Endothelial cell of umbilical vein (primary cell): ENCODE measurements around the gene HELZ2. TPM values are rescaled to one million over a fixed set of nuclear protein-coding genes. Genes with fewer than 3 reads are reported as not detected.

Source experiments
- BruUV-seq: library from RNA; stranded (reverse); fragments of 400-500 nt; replicated peaks from 2 replicates; lab custom pipeline; 2021; lab: Mats Ljungman, UMichigan
- CTCF ChIA-PET: fragments of 300-600, 350-600 bp; sonication (Branson Sonifier 250); formaldehyde crosslinking; loops from one replicate; lab custom pipeline; 2021; ENCODE audit warnings: antibody characterized with exemption, inconsistent platforms; lab: Charles Lee
- POLR2A ChIA-PET: fragments of 300-600, 350-600 bp; sonication (Branson Sonifier 250); formaldehyde crosslinking; loops from one replicate; lab custom pipeline; 2021; ENCODE audit warnings: antibody characterized with exemption, inconsistent platforms; lab: Charles Lee
- DNase-seq: peaks from one replicate; pipeline ENCODE4 v3.0.0-alpha.2; 2011; ENCODE audit warnings: low read depth, low spot score
- FAIRE-seq: peaks from 2 replicates; lab custom pipeline; 2011; peaks lifted over from hg19 to GRCh38; lab: Jason Lieb, UNC
- H2AFZ ChIP-seq: 2 replicates; pipeline ENCODE4 v1.6.0; 2012; ENCODE audit warnings: low read depth, low read length, control low read depth, inconsistent platforms
- H3K27ac ChIP-seq: 2 replicates; pipeline ENCODE4 v1.5.1; 2011; ENCODE audit warnings: low read depth, mild to moderate bottlenecking, control low read depth, low read length, moderate library complexity; ENCODE audit not compliant: insufficient read depth
- H3K27me3 ChIP-seq, 2 experiments: 2 replicates each; pipeline versions ENCODE4 v1.6.0 to v1.6.1; 2011; ENCODE audit warnings: low read length in 2 of 2, mixed read lengths in 1 of 2; ENCODE audit not compliant: control insufficient read depth in 2 of 2, insufficient read depth in 2 of 2
- H3K36me3 ChIP-seq, 2 experiments: 2 replicates in 1 of 2; 3 replicates in 1 of 2; pipeline ENCODE4 v1.5.1; 2011; ENCODE audit warnings: low read length in 2 of 2, mild to moderate bottlenecking in 1 of 2, moderate library complexity in 1 of 2; ENCODE audit not compliant: control insufficient read depth in 2 of 2, insufficient read depth in 2 of 2; ENCODE audit errors: extremely low read depth in 1 of 2
- H3K4me1 ChIP-seq: 3 replicates; pipeline ENCODE4 v1.5.1; 2011; ENCODE audit warnings: mild to moderate bottlenecking, low read length; ENCODE audit not compliant: control insufficient read depth, insufficient read depth; ENCODE audit errors: extremely low read depth
- H3K4me2 ChIP-seq: 2 replicates; pipeline ENCODE4 v1.6.1; 2011; ENCODE audit warnings: low read length, control low read depth, mixed read lengths; ENCODE audit not compliant: insufficient read depth
- H3K4me3 ChIP-seq, 3 experiments: fragments of 200-600 bp in 1 of 3; sonication (generic), shearing (Covaris generic) in 1 of 3; replicated peaks in 1 of 3; 2 replicates each; pipeline ENCODE4 v1.5.1; 2011 to 2016; ENCODE audit warnings: control low read depth in 3 of 3, low read length in 3 of 3, mild to moderate bottlenecking in 2 of 3, inconsistent platforms in 1 of 3, low read depth in 1 of 3, moderate library complexity in 1 of 3; ENCODE audit not compliant: insufficient read depth in 1 of 3
- H3K79me2 ChIP-seq: 2 replicates; pipeline ENCODE4 v1.6.0; 2012; ENCODE audit warnings: low read length, inconsistent platforms; ENCODE audit not compliant: control insufficient read depth, insufficient read depth
- H3K9ac ChIP-seq: replicated peaks from 2 replicates; pipeline ENCODE3; 2011; ENCODE audit warnings: low read length, control low read depth; ENCODE audit not compliant: insufficient read depth; ENCODE audit errors: extremely low read depth
- H3K9me1 ChIP-seq: replicated peaks from 3 replicates; pipeline ENCODE4 v1.6.0; 2011; ENCODE audit warnings: mild to moderate bottlenecking, low read length; ENCODE audit not compliant: control insufficient read depth, insufficient read depth; ENCODE audit errors: extremely low read depth
- H3K9me3 ChIP-seq: replicated peaks from 2 replicates; pipeline ENCODE4 v1.5.1; 2012; ENCODE audit warnings: low read length, inconsistent platforms; ENCODE audit not compliant: control insufficient read depth, insufficient read depth
- H4K20me1 ChIP-seq: replicated peaks from 2 replicates; pipeline ENCODE3; 2011; ENCODE audit warnings: mild to moderate bottlenecking, low read length; ENCODE audit not compliant: control insufficient read depth, insufficient read depth; ENCODE audit errors: extremely low read depth
- CTCF ChIP-seq, 2 donors: IDR thresholded peaks; 1 replicate in 1 of 2; 2 replicates in 1 of 2; pipeline ENCODE4 v1.5.1; 2011; ENCODE audit warnings: low read length in 2 of 2, mild to moderate bottlenecking in 2 of 2, moderate library complexity in 2 of 2, control low read depth in 1 of 2, inconsistent platforms in 1 of 2, low read depth in 1 of 2; ENCODE audit not compliant: insufficient read depth in 1 of 2; ENCODE audit errors: extremely low read depth in 1 of 2
- EZH2 ChIP-seq: IDR thresholded peaks from 2 replicates; pipeline ENCODE4 v1.6.1; 2012; ENCODE audit warnings: borderline replicate concordance, low read depth, mild to moderate bottlenecking, moderate library complexity, low read length, inconsistent platforms; ENCODE audit not compliant: severe bottlenecking
- FOS ChIP-seq: IDR thresholded peaks from 2 replicates; pipeline ENCODE4 v1.6.1; 2011; ENCODE audit warnings: mild to moderate bottlenecking, low read length, moderate library complexity, borderline replicate concordance; ENCODE audit not compliant: insufficient read depth
- GATA2 ChIP-seq: IDR thresholded peaks from 2 replicates; pipeline ENCODE4 v1.7.0; 2011; ENCODE audit warnings: low read depth, mild to moderate bottlenecking, moderate library complexity, mixed read lengths, low read length; ENCODE audit not compliant: insufficient read length, insufficient read depth
- JUN ChIP-seq: IDR thresholded peaks from 2 replicates; pipeline ENCODE4 v1.6.1; 2011; ENCODE audit warnings: borderline replicate concordance, low read depth; ENCODE audit not compliant: insufficient read length, insufficient read depth
- MAX ChIP-seq: IDR thresholded peaks from 2 replicates; pipeline ENCODE4 v1.6.1; 2011; ENCODE audit not compliant: insufficient read depth, insufficient read length
- MYC ChIP-seq: IDR thresholded peaks from one replicate; pipeline ENCODE4 v1.6.1; 2011; ENCODE audit warnings: mild to moderate bottlenecking, low read depth, low read length
- POLR2A ChIP-seq: IDR thresholded peaks from 2 replicates; pipeline ENCODE4 v1.6.1; 2012; ENCODE audit warnings: low read depth, mild to moderate bottlenecking, control low read depth, low read length
- POLR2AphosphoS5 ChIP-seq: IDR thresholded peaks from 2 replicates; pipeline ENCODE4 v1.6.1; 2012; ENCODE audit warnings: low read depth, mild to moderate bottlenecking, control low read depth, low read length, moderate library complexity; ENCODE audit not compliant: insufficient read depth
- dilution Hi-C: fragments of 300-500 bp; cut with MboI; formaldehyde crosslinking; loops from one replicate; pipeline ENCODE4 v1.15.0; 2019; ENCODE audit warnings: low sequenced_read_pairs; ENCODE audit not compliant: extremely low pct_ligation_motif_present
- intact Hi-C: fragments of 100-400 bp; cut with micrococcal nuclease; formaldehyde crosslinking; loops from one replicate; pipeline ENCODE4 v1.10.0; 2022
- polyA plus RNA-seq, 4 experiments: library from polyadenylated mRNA; depleted of rRNA in 3 of 4; stranded (reverse) in 3 of 4; unstranded in 1 of 4; fragments of >200 nt; gene quantifications; 2 replicates each; pipeline versions ENCODE4 v1.2.1 to v1.2.3, GENCODE V29; 2011 to 2012; ENCODE audit warnings: missing spikeins in 1 of 4
- total RNA-seq: library from RNA; stranded (reverse); gene quantifications from 2 replicates; pipeline ENCODE4 v1.2.3, GENCODE V29; 2021

Gene HELZ2
- total and polyA plus RNA-seq, 2 donors (not counting 3 experiments of a cell fraction or from before 2014, with no cell fraction given): 10.6 to 33.2 TPM

- no peak for FAIRE-seq
Observed at GRCh38 chr20:63577317-63577894, 3.4 kb upstream of the HELZ2 start.

More at GRCh38 chr20:63577317-63577894, 3.4 kb upstream of the HELZ2 start:
- DNase-seq: no peak
- H3K4me2 ChIP-seq: no peak overlapping the region
- no peaks in the 10 kb centered on the region for H3K9me1 ChIP-seq
- H3K4me3 ChIP-seq: no peak overlapping the region
- intact Hi-C loops (no loop called here), dilution Hi-C loops (no loop called here)
- H2AFZ ChIP-seq: no peak overlapping the region
- no TSS peak for BruUV-seq
- no peak overlapping the region for H3K9ac ChIP-seq
- no peaks in the 10 kb centered on the region for H4K20me1 ChIP-seq
- ChIA-PET POLR2A (no interaction called here), CTCF (interaction anchor here (0.6 kb wide), 1 partner anchor 39 kb away, joined by 3 read pairs; no protein-coding TSS in a partner anchor)
- no peaks in the 10 kb centered on the region for H3K36me3 ChIP-seq
- TF ChIP-seq JUN (no peak), FOS (no peak), POLR2A (no peak), EZH2 (no peak), MAX (no peak), POLR2AphosphoS5 (no peak), CTCF (IDR thresholded peaks at IDR 0.05; ENCODE audit: extremely low read depth in 1 of 2, insufficient read depth in 1 of 2, low read depth in 1 of 2, low read length in 2 of 2) (no peak), GATA2 (no peak), MYC (no peak)
- peaks cover 5% of the 10 kb centered on the region for H3K79me2 ChIP-seq
- H3K27ac ChIP-seq: no peak overlapping the region
- no peaks in the 10 kb centered on the region for H3K27me3 ChIP-seq
- H3K9me3 ChIP-seq: no peaks in the 10 kb centered on the region
- peaks cover 10% of the 10 kb centered on the region for H3K4me1 ChIP-seq
